Karpas-422 (cell line): Measurements from ENCODE around the gene SHISAL2A. TPM values are rescaled to one million over a fixed set of nuclear protein-coding genes. Genes with fewer than 3 reads are reported as not detected.
A peak's percentile ranks its signal among the peaks of the same experiment; 100 is the strongest.

ENCODE experiments used
- DNase-seq: peaks from one replicate; pipeline ENCODE4 v3.0.0-alpha.2; 2015
- H2AFZ ChIP-seq: fragments of 200-600 bp; sonication (generic); 2 replicates; pipeline ENCODE4 v1.6.1; 2014; ENCODE audit warnings: antibody characterized with exemption, low read length, mixed read lengths
- H3K27ac ChIP-seq: fragments of 200-600 bp; sonication (generic); 2 replicates; pipeline ENCODE4 v1.5.1; 2014; ENCODE audit warnings: mild to moderate bottlenecking, low read length, moderate library complexity
- H3K27me3 ChIP-seq: fragments of 200-600 bp; sonication (generic); 2 replicates; pipeline ENCODE4 v1.6.1; 2014; ENCODE audit warnings: low read length, mixed read lengths
- H3K36me3 ChIP-seq: fragments of 200-600 bp; sonication (generic); 2 replicates; pipeline ENCODE4 v1.6.1; 2014; ENCODE audit warnings: low read length, mixed read lengths; ENCODE audit not compliant: insufficient read depth
- H3K4me1 ChIP-seq: fragments of 200-600 bp; sonication (generic); 2 replicates; pipeline ENCODE4 v1.6.1; 2014; ENCODE audit warnings: mild to moderate bottlenecking, low read length, mixed read lengths
- H3K4me2 ChIP-seq: fragments of 200-600 bp; sonication (generic); 2 replicates; pipeline ENCODE4 v1.6.1; 2014; ENCODE audit warnings: low read length, low read depth, mild to moderate bottlenecking; ENCODE audit not compliant: poor library complexity, severe bottlenecking
- H3K4me3 ChIP-seq: fragments of 200-600 bp; sonication (generic); 2 replicates; pipeline ENCODE4 v1.5.1; 2014; ENCODE audit warnings: mild to moderate bottlenecking, antibody characterized with exemption, low read length, mixed read lengths
- H3K79me2 ChIP-seq: fragments of 200-600 bp; sonication (generic); 2 replicates; pipeline ENCODE4 v1.6.1; 2014; ENCODE audit warnings: mild to moderate bottlenecking, low read length, mixed read lengths
- H3K9ac ChIP-seq: fragments of 200-600 bp; sonication (generic); 2 replicates; pipeline ENCODE4 v1.6.0; 2014; ENCODE audit warnings: low read length
- H3K9me2 ChIP-seq: fragments of 200-600 bp; sonication (generic), shearing (Covaris generic); replicated peaks from 2 replicates; pipeline ENCODE4 v1.6.0; 2014; ENCODE audit warnings: mild to moderate bottlenecking, low read length, moderate library complexity; ENCODE audit not compliant: insufficient read depth
- H3K9me3 ChIP-seq: fragments of 300-700, 200-600 bp; sonication (generic); 2 replicates; pipeline ENCODE4 v1.6.1; 2014; ENCODE audit warnings: low read length, mixed read lengths
- H4K20me1 ChIP-seq: fragments of 200-600 bp; sonication (generic); 2 replicates; pipeline ENCODE4 v1.6.1; 2014; ENCODE audit warnings: mild to moderate bottlenecking, antibody characterized with exemption, low read length, low read depth; ENCODE audit not compliant: insufficient read depth
- total RNA-seq: library from RNA; depleted of rRNA; stranded (reverse); fragments of >200 nt; shearing (Covaris generic); gene quantifications from 2 replicates; pipeline ENCODE4 v1.2.3, GENCODE V29; 2014; ENCODE audit warnings: low replicate concordance; rRNA removed

The SHISAL2A gene
- not detected in 2 replicates for total RNA-seq

- Histone ChIP-seq H3K36me3 (no peaks in the 10 kb centered on the region), H3K27ac (no peak within 1 kb of the TSS), H3K4me2 (peak within 1 kb of the TSS; percentile 7), H4K20me1 (no peaks in the 10 kb centered on the region), H3K4me1 (peaks cover 23% of the 10 kb centered on the region), H3K4me3 (no peak within 1 kb of the TSS; the same call in 1 of the 2 replicates), H3K9ac (no peak within 1 kb of the TSS), H3K9me3 (no peaks in the 10 kb centered on the region), H2AFZ (no peak within 1 kb of the TSS), H3K27me3 (no peaks in the 10 kb centered on the region), H3K9me2 (no peaks in the 10 kb centered on the region), H3K79me2 (no peaks in the 10 kb centered on the region)
- DNase-seq = no peak
Observed at GRCh38 chr1:52632732-52633290, at the start of gene SHISAL2A. SHISAL2A (plus strand) TSS chr1:52633168; CDS start chr1:52633494, 326 bp downstream.

DNA sequence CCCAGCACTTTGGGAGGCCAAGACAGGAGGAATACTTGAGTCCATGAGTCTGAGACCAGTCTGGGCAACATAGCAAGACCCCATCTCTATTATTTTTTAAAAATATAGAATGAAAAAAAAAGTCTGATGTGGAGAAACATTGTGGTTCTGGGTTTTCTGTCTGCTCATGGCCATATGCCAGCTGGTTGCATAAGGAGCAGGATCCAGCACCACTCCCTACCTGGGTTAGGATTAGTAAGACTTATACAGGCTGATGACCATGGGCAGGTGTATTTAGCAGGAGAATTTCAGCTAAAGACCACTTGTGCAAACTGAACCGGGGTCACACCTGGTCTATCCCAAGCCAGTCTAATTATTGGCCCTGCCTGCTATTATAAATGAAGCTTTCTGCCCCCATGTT is 47.5 kb upstream of the SHISAL2A start:
- Histone ChIP-seq H3K36me3 (no peaks in the 10 kb centered on the region), H3K9me3 (no peaks in the 10 kb centered on the region), H3K27ac (no peak overlapping the region), H3K9ac (no peak overlapping the region), H3K79me2 (no peaks in the 10 kb centered on the region), H3K4me2 (no peak overlapping the region), H3K9me2 (no peaks in the 10 kb centered on the region), H2AFZ (no peak overlapping the region), H3K4me3 (no peak overlapping the region), H3K4me1 (peaks cover 2% of the 10 kb centered on the region; the same call in 1 of the 2 replicates), H3K27me3 (no peaks in the 10 kb centered on the region; the same call in 1 of the 2 replicates), H4K20me1 (no peaks in the 10 kb centered on the region)
- DNase-seq = no peak

GRCh38 chr1:52588027-52588426 is 44.9 kb upstream of the SHISAL2A start:
- Histone ChIP-seq H3K4me1 (peaks cover 10% of the 10 kb centered on the region), H3K27ac (no peak overlapping the region), H3K9ac (no peak overlapping the region), H3K27me3 (no peaks in the 10 kb centered on the region; the same call in 1 of the 2 replicates), H3K4me3 (no peak overlapping the region), H3K9me3 (no peaks in the 10 kb centered on the region), H3K9me2 (no peaks in the 10 kb centered on the region), H2AFZ (no peak overlapping the region), H3K79me2 (no peaks in the 10 kb centered on the region), H4K20me1 (no peaks in the 10 kb centered on the region), H3K4me2 (no peak overlapping the region), H3K36me3 (no peaks in the 10 kb centered on the region)
- no peak for DNase-seq

GRCh38 chr1:52588535-52588934 is 44.4 kb upstream of the SHISAL2A start:
- no peak overlapping the region for H3K9ac ChIP-seq
- H3K4me2 ChIP-seq = no peak overlapping the region
- H3K27ac ChIP-seq = no peak overlapping the region
- H3K36me3 ChIP-seq = no peaks in the 10 kb centered on the region
- no peaks in the 10 kb centered on the region for H3K9me2 ChIP-seq
- no peak overlapping the region for H2AFZ ChIP-seq
- H3K9me3 ChIP-seq = no peaks in the 10 kb centered on the region
- no peak for DNase-seq
- peaks cover 15% of the 10 kb centered on the region for H3K4me1 ChIP-seq
- no peaks in the 10 kb centered on the region for H3K79me2 ChIP-seq
- no peak overlapping the region for H3K4me3 ChIP-seq
- no peaks in the 10 kb centered on the region for H4K20me1 ChIP-seq
- H3K27me3 ChIP-seq = no peaks in the 10 kb centered on the region; the same call in 1 of the 2 replicates

GRCh38 chr1:52590266-52590665 is 42.7 kb upstream of the SHISAL2A start:
- Histone ChIP-seq H2AFZ (no peak overlapping the region), H3K9me2 (no peaks in the 10 kb centered on the region), H3K36me3 (no peaks in the 10 kb centered on the region), H3K27me3 (no peaks in the 10 kb centered on the region), H3K79me2 (no peaks in the 10 kb centered on the region), H3K27ac (no peak overlapping the region), H3K4me1 (peaks cover 15% of the 10 kb centered on the region), H3K9me3 (no peaks in the 10 kb centered on the region), H3K4me2 (no peak overlapping the region), H4K20me1 (no peaks in the 10 kb centered on the region), H3K4me3 (no peak overlapping the region), H3K9ac (no peak overlapping the region)
- no peak for DNase-seq

GRCh38 chr1:52592637-52593323 is 40.2 kb upstream of the SHISAL2A start:
- no peaks in the 10 kb centered on the region for H3K79me2 ChIP-seq
- H3K27me3 ChIP-seq = no peaks in the 10 kb centered on the region
- DNase-seq = peak; percentile 50
- no peaks in the 10 kb centered on the region for H3K36me3 ChIP-seq
- H3K27ac ChIP-seq = peak overlapping the region; percentile 18; the same call in 1 of the 2 replicates
- H3K9me2 ChIP-seq = no peaks in the 10 kb centered on the region
- peak overlapping the region; percentile 30 for H3K4me2 ChIP-seq
- H3K4me1 ChIP-seq = peaks cover 15% of the 10 kb centered on the region
- H3K9me3 ChIP-seq = no peaks in the 10 kb centered on the region
- no peak overlapping the region for H3K9ac ChIP-seq
- peak overlapping the region; percentile 60 for H2AFZ ChIP-seq
- H3K4me3 ChIP-seq = 0 out of 2 replicates have a peak overlapping the region, but pooled peaks have one; percentile 6
- H4K20me1 ChIP-seq = no peaks in the 10 kb centered on the region

DNA sequence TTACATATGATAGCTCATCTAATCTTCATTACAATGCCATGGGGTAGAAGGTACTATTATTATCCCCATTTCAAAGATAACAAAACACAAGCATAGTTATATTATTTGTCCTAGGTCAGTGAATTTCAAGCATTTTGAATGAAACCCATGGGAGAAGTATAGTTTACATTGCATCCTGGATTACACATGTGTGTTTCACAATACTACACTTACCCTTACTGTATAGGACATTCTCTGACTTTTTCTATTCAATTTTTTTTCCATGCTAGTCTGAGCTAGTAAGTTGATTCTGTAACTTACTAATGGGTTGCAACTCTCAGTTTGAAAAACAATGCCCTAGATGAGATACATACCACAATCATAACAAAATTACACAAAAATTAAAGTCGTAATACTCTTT is 39.5 kb upstream of the SHISAL2A start:
- Histone ChIP-seq H4K20me1 (no peaks in the 10 kb centered on the region), H3K9me3 (no peaks in the 10 kb centered on the region), H3K4me2 (no peak overlapping the region), H3K4me1 (peaks cover 15% of the 10 kb centered on the region), H3K27ac (no peak overlapping the region), H3K9ac (no peak overlapping the region), H2AFZ (peak overlapping the region; percentile 60; the same call in 1 of the 2 replicates), H3K4me3 (no peak overlapping the region), H3K9me2 (no peaks in the 10 kb centered on the region), H3K79me2 (no peaks in the 10 kb centered on the region), H3K36me3 (no peaks in the 10 kb centered on the region), H3K27me3 (no peaks in the 10 kb centered on the region)
- no peak for DNase-seq

DNA sequence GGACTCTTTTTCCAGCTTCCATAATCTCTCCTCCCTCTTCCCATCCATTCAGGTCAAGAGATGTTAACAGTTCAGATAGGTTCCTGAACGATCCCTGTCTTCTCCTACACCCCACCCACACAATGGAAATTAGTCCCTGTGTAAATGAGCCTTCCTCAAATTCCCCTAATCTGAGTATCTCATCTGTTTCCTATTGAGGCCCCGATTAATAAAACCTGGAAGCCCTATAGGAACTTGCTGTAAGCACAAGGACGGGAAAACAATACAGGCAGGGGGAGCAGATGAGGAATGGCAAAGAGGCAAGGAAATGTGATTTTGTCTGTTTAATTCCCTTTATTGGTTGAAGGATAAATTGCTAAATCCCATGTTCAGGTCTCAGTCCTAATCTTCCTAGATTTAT is 37.9 kb upstream of the SHISAL2A start:
- Histone ChIP-seq H3K79me2 (no peaks in the 10 kb centered on the region), H3K27me3 (no peaks in the 10 kb centered on the region), H2AFZ (no peak overlapping the region), H3K9ac (no peak overlapping the region), H3K36me3 (no peaks in the 10 kb centered on the region), H3K9me3 (no peaks in the 10 kb centered on the region), H3K4me1 (peaks cover 15% of the 10 kb centered on the region), H3K4me2 (no peak overlapping the region), H3K27ac (no peak overlapping the region), H3K9me2 (no peaks in the 10 kb centered on the region), H4K20me1 (no peaks in the 10 kb centered on the region), H3K4me3 (no peak overlapping the region)
- DNase-seq = no peak
